ENCODE measurements around the gene PPP1R12C. TPM values are rescaled to one million over a fixed set of nuclear protein-coding genes. Genes with fewer than 3 reads are reported as not detected.

PPP1R12C gene
- total RNA-seq, 1 donor from 2014 or later: 16.7 TPM

- FAIRE-seq: no peak
- DNase-seq (ENCODE audit: low spot score in 2 of 2): no peak
These were observed 60.6 kb downstream of the PPP1R12C start for GRCh38 chr19:55056827-55057226.

DNA sequence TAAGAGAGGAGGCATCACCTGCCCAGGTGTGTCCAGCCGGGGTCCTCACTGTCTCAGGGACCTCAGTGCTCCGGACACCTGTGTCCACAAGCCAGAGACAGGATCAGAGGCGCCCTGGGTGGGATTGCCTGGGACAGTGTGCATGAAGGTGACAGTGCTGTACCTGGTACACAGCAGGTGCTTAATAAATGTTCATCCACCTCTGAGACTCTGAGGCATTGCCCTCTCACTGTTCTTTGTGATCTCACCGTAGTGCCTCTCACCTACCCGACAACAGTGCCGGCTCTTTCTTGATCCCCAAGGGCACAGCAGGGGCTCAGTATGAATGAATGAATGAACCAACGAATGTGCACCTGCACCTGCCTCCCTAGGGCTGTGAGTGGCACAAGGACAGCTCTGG lies 63.7 kb downstream of the PPP1R12C start:
- FAIRE-seq (no peak), DNase-seq (ENCODE audit: low spot score in 2 of 2) (no peak)

GRCh38 chr19:55050749-55051532 lies 66.5 kb downstream of the PPP1R12C start:
- DNase-seq (ENCODE audit: low spot score in 2 of 2) (no peak), FAIRE-seq (no peak)

GRCh38 chr19:55048446-55048845 lies 69.0 kb downstream of the PPP1R12C start:
- FAIRE-seq (no peak), DNase-seq (ENCODE audit: low spot score in 2 of 2) (no peak)

GRCh38 chr19:55047951-55048350 lies 69.5 kb downstream of the PPP1R12C start:
- FAIRE-seq: no peak

GRCh38 chr19:55046975-55047622 lies 70.3 kb downstream of the PPP1R12C start:
- DNase-seq (ENCODE audit: low spot score in 2 of 2) (no peak), FAIRE-seq (no peak)

More at GRCh38 chr19:55047951-55048350, 69.5 kb downstream of the PPP1R12C start:
- DNase-seq (ENCODE audit: low spot score in 2 of 2): no peak

DNA sequence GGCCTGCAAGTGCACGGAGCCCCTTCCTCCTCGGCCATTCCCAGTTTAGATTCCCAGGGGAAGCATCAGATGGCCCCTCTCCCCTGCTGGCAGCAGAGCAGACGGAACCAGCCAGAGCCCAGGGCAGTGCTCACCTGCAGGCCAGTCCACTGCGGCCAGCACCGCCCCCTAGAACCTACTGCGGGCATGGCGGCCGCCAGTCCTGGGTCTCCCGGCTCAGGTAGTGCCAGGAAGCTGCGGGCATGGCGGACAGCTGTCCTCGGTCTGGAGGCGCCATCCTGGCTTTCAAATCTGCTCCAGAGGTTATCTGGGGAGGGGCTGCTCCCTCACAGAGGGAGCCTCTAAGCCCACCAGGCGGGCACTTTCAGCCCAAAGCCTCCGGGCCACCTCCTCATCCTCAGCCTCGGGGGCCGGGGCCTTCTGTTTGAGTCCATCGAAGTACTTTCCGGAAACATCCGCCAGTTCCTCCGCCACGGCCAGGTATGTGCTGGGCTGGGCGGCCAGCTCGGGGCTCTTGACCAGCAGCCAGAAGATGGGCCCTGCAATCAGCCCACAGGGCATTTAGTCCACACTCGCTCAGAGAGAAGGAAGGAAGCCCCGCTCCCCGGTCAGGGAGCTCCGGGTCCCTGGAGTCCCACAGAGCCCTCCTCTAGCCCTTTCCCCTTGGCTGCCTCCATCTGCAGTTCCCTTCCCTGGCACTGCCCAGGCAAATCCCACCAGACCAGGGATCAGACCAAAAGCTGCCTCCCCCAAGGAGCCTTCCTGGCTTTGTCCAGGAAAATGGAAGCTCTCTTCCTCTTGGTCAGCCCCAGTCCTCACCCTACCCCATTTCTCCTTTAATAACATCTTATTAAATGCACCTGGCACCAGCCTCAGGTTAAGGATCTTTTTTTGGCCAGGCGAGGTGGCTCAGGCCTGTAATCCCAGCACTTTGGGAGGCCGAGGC lies 72.4 kb downstream of the PPP1R12C start:
- FAIRE-seq (no peak), DNase-seq (ENCODE audit: low spot score in 2 of 2) (no peak)

- DNase-seq (ENCODE audit: low spot score in 2 of 2): no peak
- FAIRE-seq: no peak
These were observed 73.2 kb downstream of the PPP1R12C start for GRCh38 chr19:55044286-55044685.

DNA sequence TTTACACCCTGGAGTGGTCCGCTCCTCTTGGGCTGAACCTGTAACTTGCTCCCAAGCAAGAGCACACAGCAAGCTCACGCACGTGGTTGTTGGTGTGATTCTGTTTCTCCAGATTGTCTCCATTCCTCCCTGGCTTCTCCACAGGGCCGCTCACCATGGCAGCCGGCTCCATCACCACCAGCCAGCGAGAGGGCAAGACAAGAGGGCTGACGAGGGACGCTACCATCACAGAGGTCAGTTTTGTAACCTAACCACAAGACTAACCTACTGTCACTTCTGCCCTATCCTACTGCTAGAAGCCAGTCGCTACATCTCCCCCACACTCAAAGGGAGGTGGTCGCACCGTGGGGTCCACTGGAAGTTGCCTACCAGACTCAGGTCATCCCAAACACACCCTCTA lies 74.7 kb downstream of the PPP1R12C start:
- FAIRE-seq (no peak), DNase-seq (ENCODE audit: low spot score in 2 of 2) (no peak)

DNA sequence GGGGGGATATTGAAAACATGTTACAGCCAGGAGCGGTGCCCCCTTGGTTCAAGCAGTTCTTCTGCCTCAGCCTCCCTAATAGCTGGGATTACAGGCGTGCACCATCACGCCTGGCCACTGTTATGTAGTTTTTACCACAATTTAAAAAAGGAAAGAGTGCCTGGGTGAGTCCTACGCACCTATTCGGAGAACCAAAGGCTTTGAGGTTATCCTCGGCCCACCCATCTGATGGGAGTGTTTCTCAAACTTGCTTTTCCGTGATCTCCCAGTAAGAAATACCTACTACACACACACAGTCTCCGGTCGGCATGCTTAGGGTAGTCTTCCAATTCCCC lies 75.1 kb downstream of the PPP1R12C start:
- FAIRE-seq (no peak), DNase-seq (ENCODE audit: low spot score in 2 of 2) (no peak)

DNA sequence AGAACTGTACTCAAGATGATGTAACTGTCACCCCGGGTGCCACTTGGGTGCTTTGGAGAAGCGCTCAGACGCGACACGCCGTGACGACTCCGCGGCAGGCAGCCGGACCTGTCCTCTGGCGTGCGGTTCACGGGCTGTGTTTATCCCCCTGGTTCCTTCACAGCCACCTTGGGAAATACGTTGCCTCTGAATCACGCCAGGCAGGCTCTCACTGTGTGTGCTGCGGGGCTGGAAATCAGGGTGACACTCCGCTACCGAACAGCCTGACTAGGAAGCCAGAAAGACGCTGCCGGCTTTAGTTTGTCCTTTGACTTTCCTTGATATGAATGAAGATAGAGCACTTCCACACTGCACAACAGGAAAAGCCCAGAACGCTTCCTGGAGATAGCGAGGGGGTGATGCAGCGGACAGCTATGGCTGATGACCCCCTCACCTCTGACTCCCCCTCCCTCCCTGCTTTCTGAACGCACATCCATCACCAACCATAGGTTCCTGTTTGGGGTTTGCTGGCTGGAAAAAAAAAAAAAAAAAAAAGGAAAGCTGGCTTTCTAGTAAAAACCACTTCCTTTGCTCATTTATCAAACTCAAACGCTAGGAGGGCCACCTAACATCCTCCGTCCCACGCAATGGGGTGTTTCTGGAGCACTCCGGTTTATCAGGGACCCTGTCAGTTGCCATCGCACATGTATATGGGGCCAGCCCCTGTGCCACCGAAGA lies 75.7 kb downstream of the PPP1R12C start:
- DNase-seq (ENCODE audit: low spot score in 2 of 2) (no peak), FAIRE-seq (no peak)

DNA sequence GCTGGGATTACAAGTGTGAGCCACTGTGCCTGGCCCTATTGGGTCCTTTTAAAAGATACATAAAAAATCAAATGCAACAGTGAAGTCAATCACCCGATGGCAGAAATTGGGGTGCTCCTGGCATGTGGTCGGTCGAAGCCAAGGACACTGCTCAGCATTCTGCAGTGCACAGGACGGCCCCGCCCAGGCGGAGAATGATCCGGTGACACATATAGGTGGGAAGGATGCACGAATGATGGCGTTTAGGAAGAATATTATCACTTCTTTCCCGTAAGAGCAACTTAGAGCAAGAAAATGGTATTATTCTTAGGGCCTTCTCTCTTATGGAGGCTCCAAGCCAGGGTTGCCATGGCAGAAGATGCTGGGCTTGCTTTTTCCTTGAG lies 76.2 kb downstream of the PPP1R12C start:
- FAIRE-seq (no peak), DNase-seq (ENCODE audit: low spot score in 2 of 2) (no peak)

Small RNA genes within 50 kb of the gene (small RNA-seq; reads per million reads assigned to genes)
- gene MIR7975 (not detected), gene RF01210 (not detected)

Other genes starting within 250 kb of the PPP1R12C start
- 0.41 TPM for gene FCAR, start 243.4 kb downstream of the PPP1R12C start, total RNA-seq
- not detected for gene NCR1, start 211.5 kb downstream of the PPP1R12C start, total RNA-seq
- 0.82 TPM for gene NLRP7, start 170.1 kb downstream of the PPP1R12C start, total RNA-seq
- gene NLRP2, start 151.3 kb downstream of the PPP1R12C start, total RNA-seq: 13.5 TPM
- under 0.01 TPM for gene GP6, start 79.4 kb downstream of the PPP1R12C start, total RNA-seq
- 14.3 TPM for gene RDH13, start 54.5 kb downstream of the PPP1R12C start, total RNA-seq
- gene EPS8L1, start 41.8 kb downstream of the PPP1R12C start, total RNA-seq: 2.9 TPM
- 2.4 TPM for gene TNNT1, start 31.6 kb upstream of the PPP1R12C start, total RNA-seq
- 0.41 TPM for gene TNNI3, start 40.1 kb upstream of the PPP1R12C start, total RNA-seq
- not detected for gene DNAAF3, start 49.0 kb upstream of the PPP1R12C start, total RNA-seq
- 33.0 TPM for gene SYT5, start 62.7 kb upstream of the PPP1R12C start, total RNA-seq
- 0.41 TPM for gene PTPRH, start 91.9 kb upstream of the PPP1R12C start, total RNA-seq
- gene TMEM86B, start 111.1 kb upstream of the PPP1R12C start, total RNA-seq: 0.82 TPM
- 11.0 TPM for gene PPP6R1, start 141.4 kb upstream of the PPP1R12C start, total RNA-seq
- 28.9 TPM for gene HSPBP1, start 162.5 kb upstream of the PPP1R12C start, total RNA-seq
- 81.1 TPM for gene BRSK1, start 166.4 kb upstream of the PPP1R12C start, total RNA-seq
- not detected for gene TMEM150B, start 207.7 kb upstream of the PPP1R12C start, total RNA-seq
- 5.7 TPM for gene KMT5C, start 222.2 kb upstream of the PPP1R12C start, total RNA-seq
- gene COX6B2, start 237.1 kb upstream of the PPP1R12C start, total RNA-seq: under 0.01 TPM
- gene GARIN5B, start 245.6 kb upstream of the PPP1R12C start, total RNA-seq: not detected

Data from frontal cortex (tissue), 4 donors.